SH-SY5Y (cell line): ENCODE data around the gene EME2.

Source experiments
- GATA2 ChIP-seq: IDR thresholded peaks from 2 replicates; pipeline ENCODE4 v1.6.1; 2011; ENCODE audit warnings: mild to moderate bottlenecking, low read depth, low read length
- GATA3 ChIP-seq: IDR thresholded peaks from 2 replicates; pipeline ENCODE4 v1.6.1; 2011; ENCODE audit warnings: low read depth, mild to moderate bottlenecking, low read length, moderate library complexity

EME2 gene

GRCh38 chr16:1776991-1777374 is 4.4 kb downstream of the EME2 start:
- TF ChIP-seq GATA2 (no peak), GATA3 (no peak)

GRCh38 chr16:1777375-1778199 is 5.0 kb downstream of the EME2 start:
- TF ChIP-seq GATA3 (no peak), GATA2 (no peak)

GRCh38 chr16:1778200-1779179 is 5.9 kb downstream of the EME2 start:
- TF ChIP-seq GATA2 (no peak), GATA3 (no peak)

- TF ChIP-seq GATA2 (no peak), GATA3 (no peak)
These were observed 6.7 kb downstream of the EME2 start for GRCh38 chr16:1779234-1779701.

GRCh38 chr16:1779741-1780676 is 7.4 kb downstream of the EME2 start:
- TF ChIP-seq GATA3: no peak
- TF ChIP-seq GATA2: no peak

GRCh38 chr16:1780677-1781072 is 8.1 kb downstream of the EME2 start:
- TF ChIP-seq GATA2: no peak
- no peak for TF ChIP-seq GATA3

- TF ChIP-seq GATA2 (no peak), GATA3 (no peak)
These were observed 8.6 kb downstream of the EME2 start for GRCh38 chr16:1781254-1781653.

- TF ChIP-seq GATA2: no peak
- TF ChIP-seq GATA3: no peak
These were observed 9.3 kb downstream of the EME2 start for GRCh38 chr16:1781758-1782407.

- TF ChIP-seq GATA3 (no peak), GATA2 (no peak)
These were observed 10.0 kb downstream of the EME2 start, which contains the start of the genes NUBP2 and SPSB3 for GRCh38 chr16:1782408-1783264. NUBP2 (plus strand) TSS chr16:1782960; CDS start chr16:1783021, 61 bp downstream. SPSB3 (minus strand) TSS chr16:1782571; CDS start chr16:1781483, 1,088 bp downstream.

GRCh38 chr16:1784977-1785845 is 12.6 kb downstream of the EME2 start:
- no peak for TF ChIP-seq GATA2
- TF ChIP-seq GATA3: no peak

- no peak for TF ChIP-seq GATA2
- TF ChIP-seq GATA3: no peak
These were observed 13.2 kb downstream of the EME2 start for GRCh38 chr16:1785846-1786170.
